GM18858 (cell line): ENCODE measurements around the gene DUSP3.

ENCODE experiments used
- ATAC-seq: cut with Tn5 transposase; IDR thresholded peaks from one replicate; pipeline ENCODE4 v1.9.1; 2021; ENCODE audit not compliant: unreplicated experiment

DUSP3 gene

DNA sequence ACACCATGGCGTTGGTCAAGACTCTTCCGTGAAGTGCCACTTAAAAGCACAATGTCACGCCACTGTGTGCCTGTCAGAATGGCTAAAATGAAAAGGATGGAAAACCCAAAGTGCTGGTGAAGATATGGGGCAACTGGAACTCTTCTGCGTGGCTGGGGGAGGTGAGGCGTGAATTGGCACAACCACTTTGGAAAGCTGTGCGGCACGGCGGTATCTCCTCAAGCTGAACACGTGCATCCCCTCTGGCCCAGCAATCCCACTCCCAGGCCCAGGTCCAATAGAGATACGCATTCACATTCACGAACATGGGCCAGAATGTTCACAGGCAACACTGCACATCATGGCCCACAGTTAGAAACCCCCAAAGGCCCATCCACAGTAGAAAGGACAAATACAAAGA is 8.9 kb downstream of the DUSP3 start:
- no peak for ATAC-seq

DNA sequence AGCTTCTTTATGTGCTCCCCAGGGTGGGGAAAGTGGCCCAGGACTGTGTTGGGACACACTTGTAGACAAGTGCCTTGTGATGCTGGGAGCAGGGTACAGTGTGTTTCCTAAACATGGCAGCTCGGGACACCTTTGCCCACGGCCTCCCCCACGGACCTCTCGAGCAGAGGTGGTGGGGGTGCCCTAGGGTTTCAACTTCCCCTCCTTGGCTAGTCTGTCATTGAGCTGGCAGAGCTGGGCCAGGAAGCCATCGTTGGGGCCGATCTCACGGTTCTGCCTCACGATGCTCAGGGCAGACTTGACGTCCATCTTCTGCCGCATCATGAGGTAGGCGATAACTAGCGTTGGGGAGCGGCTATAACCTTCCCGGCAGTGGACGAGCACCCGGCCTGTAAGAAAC is 9.4 kb downstream of the DUSP3 start:
- no peak for ATAC-seq

DNA sequence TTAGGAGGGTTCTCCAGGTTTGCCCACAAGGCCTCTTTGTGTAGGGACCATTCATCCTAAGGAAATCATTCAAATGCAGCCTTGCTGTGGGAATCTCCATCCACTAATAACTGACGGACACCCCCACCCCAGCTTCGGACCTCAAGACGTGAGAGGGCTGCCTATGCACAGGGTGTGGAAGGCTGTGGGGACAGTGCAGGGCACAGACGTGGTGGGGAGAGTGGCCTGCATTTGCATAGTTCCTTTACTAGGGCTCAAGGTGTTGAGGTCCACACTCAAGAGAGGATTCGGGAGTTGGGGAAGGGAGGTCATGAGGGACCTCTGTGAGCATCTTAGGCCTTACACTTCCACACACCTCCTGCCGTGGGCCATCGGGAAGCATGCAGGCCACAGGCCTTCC is 9.8 kb downstream of the DUSP3 start:
- ATAC-seq: no peak

DNA sequence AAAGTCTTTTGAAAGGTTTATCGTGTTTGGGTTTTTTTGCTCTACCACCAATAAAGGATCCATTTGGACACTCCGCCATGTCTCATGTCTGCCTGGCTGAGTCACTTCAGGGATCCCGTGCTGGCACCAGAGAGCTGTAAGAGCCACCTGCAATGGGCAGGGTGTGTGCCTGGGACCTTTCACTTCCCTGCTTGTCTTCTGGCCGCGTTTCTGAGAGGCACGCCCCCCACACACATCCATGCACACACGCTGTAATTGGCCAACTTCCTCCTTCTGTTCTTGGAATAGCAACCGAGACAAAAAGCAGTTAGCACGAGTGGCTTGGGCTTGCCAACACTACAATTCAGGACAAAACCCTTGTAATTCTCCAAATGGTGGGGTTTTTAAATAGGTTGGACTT is 10.4 kb downstream of the DUSP3 start:
- no peak for ATAC-seq

DNA sequence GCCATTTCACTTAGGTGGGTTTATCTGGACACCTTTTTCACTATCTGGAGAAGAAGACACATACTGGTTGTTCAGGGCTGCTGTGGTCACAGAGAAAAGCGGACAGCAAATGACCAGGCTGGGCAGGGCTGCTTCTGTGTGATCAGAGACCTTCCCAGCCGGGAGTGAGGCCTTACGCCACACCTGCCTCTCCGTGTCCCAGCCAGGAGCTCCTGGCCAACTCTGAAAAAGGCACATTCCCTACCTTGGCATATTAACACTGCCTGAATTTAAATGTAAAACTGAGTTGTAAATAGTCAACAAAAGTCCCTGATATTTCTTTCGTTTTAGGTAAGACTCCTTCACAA is 11.1 kb downstream of the DUSP3 start:
- ATAC-seq: no peak

DNA sequence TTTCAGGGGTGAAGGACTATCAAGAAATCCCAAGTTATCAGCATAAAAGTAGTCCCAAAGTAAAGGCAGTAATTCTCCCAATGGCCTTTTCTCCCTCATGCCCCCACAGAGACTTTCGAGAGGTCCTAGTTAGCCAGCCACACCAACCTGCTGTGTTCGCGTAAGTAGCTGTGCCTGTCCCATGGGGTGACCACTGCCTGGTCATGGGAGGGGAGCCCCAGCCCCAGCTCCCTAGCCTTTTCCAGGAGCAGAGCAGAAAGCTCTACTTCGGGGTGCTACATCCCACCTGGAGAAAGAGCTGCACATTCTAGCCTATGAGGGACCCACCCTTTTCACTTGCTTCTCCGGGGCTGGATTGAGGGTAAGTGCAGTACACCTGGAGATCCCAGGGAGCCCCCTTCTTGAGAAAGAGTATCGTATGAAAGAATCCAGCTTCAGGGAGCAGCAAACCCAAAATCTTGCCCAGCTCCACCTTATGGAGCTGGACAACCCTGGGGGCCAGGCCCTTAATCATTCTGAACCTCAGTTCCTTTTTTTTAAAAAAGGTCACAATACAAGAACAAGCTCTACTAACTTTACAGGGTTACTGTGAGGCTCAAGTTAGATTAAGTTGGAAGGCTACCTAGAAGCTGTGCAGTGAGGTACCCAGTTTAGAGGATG is 11.6 kb downstream of the DUSP3 start:
- no peak for ATAC-seq

DNA sequence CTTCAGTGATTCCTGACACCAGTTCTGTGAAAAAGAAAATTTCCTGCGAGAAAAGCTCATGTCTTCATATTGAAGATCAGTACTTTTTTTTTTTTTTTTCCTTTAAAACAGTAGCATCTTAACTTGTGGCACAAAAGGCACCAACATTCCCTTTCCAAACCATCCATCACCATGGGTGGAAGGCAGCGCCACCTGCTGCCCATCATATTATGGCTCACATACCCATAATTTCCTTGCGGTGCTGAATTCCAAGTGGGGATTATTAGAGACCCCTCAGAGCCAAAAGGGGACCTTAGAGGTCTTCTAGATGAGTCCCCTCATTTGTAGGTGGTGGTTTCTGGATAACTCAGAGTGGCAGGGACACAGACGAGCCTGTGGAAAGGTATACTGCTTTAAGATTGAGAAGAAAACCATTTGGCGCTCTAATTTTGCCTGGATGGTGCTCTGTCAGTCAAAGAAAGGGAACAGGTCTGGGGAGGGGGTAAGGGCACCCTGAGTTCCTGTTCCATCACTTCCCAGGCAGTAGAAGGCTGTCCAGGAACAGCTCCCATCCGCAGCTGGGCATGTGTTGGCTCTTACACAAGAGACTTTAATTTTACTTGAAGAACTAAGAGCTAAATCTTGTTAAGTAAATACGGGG is 12.2 kb downstream of the DUSP3 start:
- no peak for ATAC-seq

DNA sequence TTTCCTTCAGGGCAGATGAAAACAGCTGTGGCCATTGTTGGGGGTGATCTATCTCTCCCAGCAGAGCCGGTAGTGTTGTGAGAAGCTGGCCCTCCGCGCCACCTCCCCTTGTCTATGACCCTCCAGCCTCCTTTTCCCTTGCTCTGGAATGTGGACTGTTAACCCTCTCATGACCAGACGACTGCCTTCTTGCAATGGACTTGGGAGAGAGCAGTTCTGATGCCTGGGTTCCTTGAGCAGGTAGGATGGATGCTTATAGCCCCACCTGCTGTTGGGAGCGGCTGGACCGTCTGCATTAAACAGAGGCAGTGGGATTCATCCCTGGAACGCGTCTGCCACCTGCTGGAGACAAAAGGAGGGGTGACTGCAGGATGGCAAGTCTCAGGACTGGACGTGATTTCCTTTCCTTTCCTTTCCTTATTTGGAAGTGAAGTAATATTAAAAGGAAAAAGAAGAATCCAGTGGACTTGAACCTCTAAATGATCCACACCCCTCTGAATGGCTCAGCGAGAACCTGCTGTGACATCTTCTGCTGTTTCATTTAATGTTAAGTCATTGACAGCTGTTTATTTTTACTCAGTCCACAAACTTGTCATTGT is 18.4 kb downstream of the DUSP3 start:
- no peak for ATAC-seq

DNA sequence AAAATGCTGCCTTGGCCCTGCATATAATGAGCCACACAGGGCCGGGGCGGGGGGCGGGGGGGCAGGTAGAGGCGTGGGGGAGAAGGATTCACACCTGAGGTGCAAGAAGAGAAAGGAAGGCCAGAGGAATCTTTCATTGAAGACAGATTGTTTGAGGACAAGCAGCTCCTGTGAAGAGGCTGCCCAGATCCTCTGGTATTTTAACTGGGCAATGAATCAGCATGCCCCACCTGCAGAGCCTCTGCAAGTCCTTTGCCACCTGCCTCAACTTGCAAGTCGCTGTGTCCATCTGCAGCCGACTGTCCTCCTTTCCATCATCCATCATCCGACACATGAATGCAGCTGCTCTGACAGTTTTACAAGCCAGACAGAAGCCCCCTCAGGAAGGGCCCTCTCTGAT is 18.9 kb downstream of the DUSP3 start:
- ATAC-seq: no peak

DNA sequence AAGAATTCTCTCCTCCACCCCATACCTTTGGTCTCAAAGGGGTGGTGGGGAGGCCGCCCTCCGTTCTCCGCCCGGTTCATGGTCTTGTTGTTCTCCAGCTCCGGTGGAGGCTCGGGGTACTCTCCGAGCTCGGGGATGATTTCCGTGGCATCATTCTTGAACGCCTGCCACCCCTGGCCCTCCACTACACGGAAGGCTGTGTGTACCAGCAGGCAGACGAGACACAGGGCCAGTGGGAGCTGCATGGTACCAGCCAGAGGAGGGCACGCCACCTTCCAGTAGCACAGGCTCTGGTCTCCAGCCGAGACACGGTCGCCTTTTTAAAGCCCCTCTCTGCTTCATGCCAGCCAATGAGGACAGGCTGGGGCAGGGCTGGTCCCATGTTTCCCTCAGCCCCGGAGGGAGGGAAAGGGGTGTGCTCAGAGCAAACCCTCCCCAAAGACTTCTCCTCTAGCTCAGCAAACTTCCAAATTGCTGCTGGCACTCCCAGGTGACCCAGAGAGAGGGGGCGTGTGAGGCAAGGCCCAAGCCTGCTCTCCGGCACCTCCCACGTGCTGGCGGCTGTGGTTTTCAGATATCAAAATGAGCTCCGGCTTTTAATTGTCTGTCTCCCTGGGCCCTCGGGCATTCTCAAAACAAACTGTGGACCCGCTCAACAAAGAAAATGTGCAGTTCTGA is 20.1 kb downstream of the DUSP3 start, which contains the start of gene SOST:
SOST (minus strand) TSS at position 295 of the 678 bp plus-strand sequence; CDS start at position 245, 50 bp downstream.
- ATAC-seq: no peak

DNA sequence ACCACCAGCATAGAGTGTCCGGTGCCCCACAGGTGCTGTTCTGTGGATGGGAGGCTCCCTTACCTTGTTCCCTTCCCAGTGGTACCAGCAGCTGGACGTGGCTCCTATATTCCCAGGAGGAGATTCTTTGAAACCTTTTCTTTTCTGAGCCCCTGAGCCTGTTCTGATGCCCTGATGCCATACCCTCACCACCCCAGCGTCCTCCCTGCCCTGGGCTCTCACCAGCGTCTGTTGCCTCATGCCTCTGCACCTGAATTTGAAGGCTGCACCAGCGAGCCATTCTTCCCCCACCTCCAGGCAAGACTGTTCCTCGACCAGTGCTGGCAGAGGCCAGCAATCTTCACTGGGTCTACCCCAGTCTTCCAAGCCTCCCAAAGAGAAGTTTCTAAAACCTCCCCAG is 20.7 kb downstream of the DUSP3 start:
- no peak for ATAC-seq

DNA sequence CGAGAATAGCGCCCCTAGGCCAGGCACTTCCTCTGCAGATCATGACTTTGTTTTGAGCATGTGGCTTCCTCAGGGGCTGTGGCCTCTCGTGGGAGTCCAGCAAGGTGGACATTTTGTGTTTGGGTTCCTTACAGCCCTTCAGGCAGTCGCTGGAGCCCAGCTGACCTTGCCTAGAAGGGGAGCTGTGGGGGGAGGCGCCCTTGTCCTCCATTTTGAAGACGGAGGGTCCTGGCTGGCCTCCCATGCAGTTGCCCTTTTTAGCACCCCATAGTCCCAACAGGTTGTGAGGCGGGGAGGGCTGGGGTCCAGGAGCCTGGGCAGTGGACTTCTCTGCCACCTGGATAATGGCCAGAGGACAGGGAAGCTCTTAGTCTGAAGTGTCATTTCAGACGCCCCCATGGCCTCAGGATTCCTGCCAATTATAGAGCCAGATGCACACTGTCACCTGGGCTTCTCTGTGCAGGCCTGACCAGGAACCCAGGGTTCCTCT is 21.6 kb downstream of the DUSP3 start:
- ATAC-seq: no peak

DNA sequence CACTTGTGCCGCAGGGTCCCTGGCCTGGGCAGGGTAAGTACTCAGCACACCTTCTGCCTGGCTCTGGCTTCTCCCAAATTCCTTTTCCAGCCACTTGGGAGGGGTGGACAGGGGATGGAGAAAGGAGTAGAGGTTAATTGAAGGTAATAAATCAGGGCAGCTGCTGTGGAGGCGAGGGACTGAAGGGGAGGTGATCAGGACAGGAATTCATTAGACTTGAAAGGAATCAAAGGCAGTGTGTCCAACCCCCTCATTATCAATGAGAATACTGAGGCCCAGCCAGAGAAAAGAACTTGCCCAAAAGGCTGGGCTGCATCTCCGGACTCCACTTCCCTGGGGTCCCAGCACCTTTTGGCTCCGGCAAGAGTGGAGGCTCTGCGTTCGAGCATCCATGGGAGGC is 22.6 kb downstream of the DUSP3 start:
- ATAC-seq: no peak

DNA sequence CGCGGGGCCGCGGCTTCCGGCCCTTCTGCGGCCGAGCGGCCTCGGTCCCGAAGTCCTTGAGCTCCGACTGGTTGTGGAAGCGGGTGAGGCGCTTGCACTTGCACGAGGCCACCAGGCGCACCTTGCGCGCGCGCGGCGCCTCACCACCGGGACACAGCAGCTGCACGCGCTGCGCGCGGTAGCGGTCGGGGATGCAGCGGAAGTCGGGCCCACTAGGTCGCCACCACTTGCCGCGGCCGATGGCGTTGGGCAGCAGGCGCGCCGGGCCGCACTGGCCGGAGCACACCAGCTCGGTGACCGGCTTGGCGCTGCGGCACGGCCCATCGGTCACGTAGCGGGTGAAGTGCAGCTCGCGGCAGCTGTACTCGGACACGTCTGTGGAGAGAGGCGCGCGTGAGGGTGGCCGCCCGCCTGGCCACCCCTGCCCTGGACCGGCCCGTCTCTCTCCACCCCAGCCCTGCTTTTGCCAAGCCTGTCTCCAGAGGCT is 23.3 kb downstream of the DUSP3 start:
- no peak for ATAC-seq

DNA sequence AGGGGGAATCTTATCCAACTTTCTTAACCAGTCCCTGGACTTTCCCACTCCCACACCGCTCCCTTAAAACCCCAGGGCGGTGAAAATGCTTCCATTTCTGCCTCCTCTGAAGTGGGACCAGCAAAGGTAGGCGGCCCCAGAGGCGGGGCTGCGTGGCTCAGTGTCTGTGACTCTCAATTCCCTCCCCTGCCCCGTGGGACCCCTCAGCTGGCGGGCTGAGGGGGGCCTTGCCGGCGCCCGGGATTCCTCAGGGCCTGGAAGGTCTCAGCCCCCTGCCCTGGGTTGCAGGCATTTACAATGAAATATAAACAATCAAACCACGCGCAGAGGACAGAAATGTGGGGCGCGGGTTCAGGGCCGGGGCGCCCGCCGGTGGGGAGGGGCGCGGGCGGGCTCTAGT is 23.8 kb downstream of the DUSP3 start:
- ATAC-seq: no peak

DNA sequence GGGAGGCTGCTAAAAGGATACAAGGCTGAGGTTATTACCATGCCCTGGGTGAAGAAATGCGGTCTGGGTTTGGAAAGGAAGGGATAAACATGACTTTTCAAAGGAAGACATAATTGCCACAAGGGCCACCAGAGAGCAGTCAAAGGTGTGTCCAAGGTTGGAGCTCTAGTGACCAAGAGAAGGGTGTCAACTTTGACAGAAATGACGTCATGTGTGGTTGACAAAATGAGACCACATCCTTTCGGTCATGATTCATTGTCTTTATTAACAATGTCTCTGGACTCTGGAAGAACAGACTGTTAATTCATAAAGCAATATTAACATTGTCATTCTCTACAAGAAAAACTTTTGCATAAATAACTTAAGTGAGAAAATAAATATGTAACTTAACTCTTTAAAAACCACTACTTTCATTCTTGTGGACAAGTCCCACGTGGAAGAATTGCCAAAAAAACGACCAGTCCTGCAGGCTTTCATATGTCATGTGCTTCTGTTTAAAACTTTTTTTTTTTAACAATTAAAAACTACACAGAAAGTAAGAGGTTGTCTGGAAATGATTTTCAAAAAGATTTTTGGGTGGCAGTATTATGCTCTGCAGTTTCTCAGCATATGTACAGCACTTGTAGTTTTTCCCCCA is 25.2 kb downstream of the DUSP3 start:
- no peak for ATAC-seq

DNA sequence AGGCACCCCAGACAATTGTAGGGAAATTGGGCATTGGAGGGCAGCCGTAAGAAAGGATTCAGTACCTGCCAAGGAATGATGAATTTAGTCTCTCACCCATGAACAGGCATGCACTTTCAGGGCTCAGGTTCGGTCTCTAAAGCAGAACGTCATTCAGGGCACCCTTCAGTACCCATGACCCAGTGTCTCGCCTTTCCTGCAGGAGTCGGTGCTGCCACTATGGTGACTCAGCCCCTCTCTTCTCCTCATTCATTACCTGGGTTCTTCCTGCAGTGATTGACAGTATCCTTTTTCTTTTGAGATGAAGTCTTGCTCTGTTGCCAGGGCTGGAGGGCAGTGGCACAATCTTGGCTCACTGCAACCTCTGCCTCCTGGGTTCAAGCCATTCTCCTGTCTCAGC is 28.6 kb downstream of the DUSP3 start:
- no peak for ATAC-seq

DNA sequence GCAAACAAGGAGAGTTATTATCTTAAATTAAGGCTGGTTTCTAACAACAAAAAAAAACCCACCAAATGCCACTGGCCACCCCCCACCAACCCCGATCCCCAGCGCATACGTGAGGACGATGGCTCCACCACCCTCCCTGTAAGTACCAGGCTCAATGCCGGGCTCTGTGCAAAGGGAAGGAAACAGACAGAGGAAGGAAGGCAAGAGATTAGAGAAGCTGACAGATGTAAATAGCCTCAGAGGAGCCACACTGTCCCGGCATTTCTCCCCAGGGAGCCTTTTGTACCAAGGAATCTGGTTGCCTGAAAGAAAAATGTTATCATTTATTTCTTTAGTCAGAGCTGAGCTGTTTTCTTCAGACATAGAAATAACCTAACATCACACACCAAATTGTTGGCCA is 33.2 kb downstream of the DUSP3 start:
- ATAC-seq: no peak

DNA sequence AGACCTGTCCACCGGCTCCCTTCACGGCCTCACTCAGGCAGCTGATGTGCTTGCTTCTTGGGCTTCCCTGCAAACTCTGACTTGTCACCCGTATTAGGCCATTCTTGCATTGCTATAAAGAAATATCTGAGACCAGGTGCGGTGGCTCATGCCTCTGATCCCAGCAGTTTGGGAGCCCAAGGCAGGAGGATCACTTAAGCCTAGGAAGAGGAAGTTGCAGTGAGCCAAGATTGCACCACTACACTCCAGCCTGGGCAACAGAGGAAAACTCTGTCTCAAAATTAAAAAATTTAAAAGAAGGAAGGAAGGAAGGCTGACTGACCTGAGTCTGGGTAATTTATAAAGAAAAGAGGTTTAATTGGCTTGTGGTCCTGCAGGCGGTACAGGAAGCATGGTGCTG is 37.1 kb downstream of the DUSP3 start:
- ATAC-seq: no peak

DNA sequence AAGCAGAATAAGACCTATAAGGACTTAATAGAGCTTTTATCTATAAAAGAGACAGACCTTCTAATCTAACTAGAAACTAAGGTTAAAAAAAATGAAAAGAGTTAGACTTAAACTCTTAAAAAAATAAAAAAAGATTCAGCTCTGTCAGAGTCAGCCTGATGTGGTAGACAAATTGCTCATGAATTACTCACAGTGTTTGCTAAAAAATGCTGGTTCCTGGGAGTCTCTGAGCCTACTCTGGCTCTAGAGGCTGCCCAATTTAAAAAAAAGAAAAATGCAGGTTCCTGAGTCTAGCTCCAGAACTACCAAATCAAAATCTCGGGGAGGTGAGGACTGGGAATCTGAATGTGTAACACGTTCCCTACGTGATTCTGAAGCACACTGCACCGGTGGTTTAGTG is 38.2 kb downstream of the DUSP3 start:
- no peak for ATAC-seq

DNA sequence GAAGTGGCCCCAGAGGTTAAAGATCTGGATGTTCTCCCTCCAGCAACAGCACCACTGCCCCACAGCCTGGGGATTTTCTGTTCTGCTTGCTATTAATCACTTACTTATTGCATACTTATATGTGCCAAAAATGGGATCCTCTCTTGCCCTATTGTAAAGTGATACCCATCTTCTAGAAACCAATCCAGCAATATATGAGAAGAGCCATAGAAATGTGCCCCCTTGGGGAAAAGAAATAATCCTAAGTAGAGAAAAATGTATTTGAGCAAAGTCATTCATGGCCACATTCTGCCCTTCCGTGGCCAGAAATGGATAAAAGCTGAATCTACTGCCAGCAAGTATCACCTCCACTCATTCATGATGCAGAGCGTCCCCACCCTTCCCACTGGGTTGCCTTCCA is 41.1 kb downstream of the DUSP3 start:
- ATAC-seq: no peak
